Mesendoderm (in vitro differentiated cells): ENCODE results near the gene ITPRID2.
A peak's percentile ranks its signal among the peaks of the same experiment; 100 is the strongest.

ENCODE experiments used
- DNase-seq: peaks from one replicate; pipeline ENCODE4 v3.0.0; 2013
- H2AK5ac ChIP-seq: 2 replicates; pipeline ENCODE4 v1.6.1; 2013; ENCODE audit warnings: low read length, inconsistent platforms
- H2BK120ac ChIP-seq: 2 replicates; pipeline ENCODE4 v1.6.1; 2013; ENCODE audit warnings: low read depth, mild to moderate bottlenecking, low read length, moderate library complexity, mixed read lengths
- H2BK15ac ChIP-seq: replicated peaks from 2 replicates; pipeline ENCODE4 v1.6.1; 2013; ENCODE audit warnings: low read depth, mild to moderate bottlenecking, moderate library complexity
- H2BK5ac ChIP-seq: 2 replicates; pipeline ENCODE4 v1.6.1; 2013; ENCODE audit warnings: low read length, inconsistent platforms
- H3K18ac ChIP-seq: 2 replicates; pipeline ENCODE4 v1.6.1; 2013; ENCODE audit warnings: mild to moderate bottlenecking, low read length, mixed read lengths
- H3K23ac ChIP-seq: one replicate; pipeline ENCODE4 v1.6.1; 2013; ENCODE audit warnings: low read length
- H3K27ac ChIP-seq: 2 replicates; pipeline ENCODE4 v1.5.1; 2013; ENCODE audit warnings: low read depth, mild to moderate bottlenecking, inconsistent platforms, low read length, moderate library complexity
- H3K27me3 ChIP-seq: 2 replicates; pipeline ENCODE4 v1.6.1; 2013; ENCODE audit warnings: low read length, control low read depth, mild to moderate bottlenecking, inconsistent platforms; ENCODE audit not compliant: insufficient read depth, poor library complexity
- H3K36me3 ChIP-seq: 2 replicates; pipeline ENCODE4 v1.6.1; 2013; ENCODE audit warnings: low read length, inconsistent platforms; ENCODE audit not compliant: control insufficient read depth, insufficient read depth
- H3K4ac ChIP-seq: one replicate; pipeline ENCODE4 v1.6.1; 2013; ENCODE audit warnings: low read depth, mild to moderate bottlenecking, low read length, moderate library complexity
- H3K4me1 ChIP-seq: 2 replicates; pipeline ENCODE4 v1.6.1; 2013; ENCODE audit warnings: low read depth, low read length, inconsistent platforms; ENCODE audit not compliant: control insufficient read depth
- H3K4me2 ChIP-seq: 2 replicates; pipeline ENCODE4 v1.6.1; 2013; ENCODE audit warnings: low read length
- H3K4me3 ChIP-seq: 2 replicates; pipeline ENCODE4 v1.5.1; 2013; ENCODE audit warnings: mild to moderate bottlenecking, low read length
- H3K56ac ChIP-seq: one replicate; pipeline ENCODE4 v1.6.1; 2013; ENCODE audit warnings: low read length
- H3K79me1 ChIP-seq: 2 replicates; pipeline ENCODE4 v1.6.1; 2013; ENCODE audit warnings: low read length, inconsistent platforms
- H3K79me2 ChIP-seq: 2 replicates; pipeline ENCODE4 v1.6.1; 2013; ENCODE audit warnings: mild to moderate bottlenecking, low read length; ENCODE audit not compliant: control insufficient read depth, insufficient read depth
- H3K9ac ChIP-seq: 2 replicates; pipeline ENCODE4 v1.6.1; 2013; ENCODE audit warnings: low read length, inconsistent platforms
- H4K5ac ChIP-seq: one replicate; pipeline ENCODE4 v1.6.1; 2013; ENCODE audit warnings: low read length
- H4K8ac ChIP-seq: one replicate; pipeline ENCODE4 v1.6.1; 2013; ENCODE audit warnings: low read depth, mild to moderate bottlenecking, control low read depth, low read length, moderate library complexity
- WGBS: extraction: QIAGEN DNeasy Blood & Tissue Kit; methylation state at CpG from one replicate; pipeline ENCODE4 v1.1.7; 2013; ENCODE audit warnings: low lambda C conversion rate, missing lambda C conversion rate; ENCODE audit not compliant: insufficient coverage; ENCODE audit errors: extremely low coverage; 5-methylcytosine and 5-hydroxymethylcytosine counted together

The ITPRID2 gene

GRCh38 chr2:181885096-181885495 is 6.4 kb upstream of the ITPRID2 start:
- Histone ChIP-seq H2BK15ac (no peak overlapping the region), H3K36me3 (no peaks in the 10 kb centered on the region), H4K5ac (no peak overlapping the region), H2AK5ac (no peak overlapping the region), H3K4me2 (no peak overlapping the region), H3K27ac (no peak overlapping the region), H2BK5ac (no peak overlapping the region), H3K79me1 (no peaks in the 10 kb centered on the region), H3K4ac (no peak overlapping the region), H3K56ac (no peak overlapping the region), H3K4me3 (no peak overlapping the region), H3K18ac (no peak overlapping the region), H3K4me1 (no peaks in the 10 kb centered on the region), H3K9ac (no peak overlapping the region), H2BK120ac (no peak overlapping the region), H4K8ac (no peak overlapping the region), H3K79me2 (no peaks in the 10 kb centered on the region), H3K23ac (no peak overlapping the region), H3K27me3 (no peaks in the 10 kb centered on the region)
- DNase-seq: no peak
- WGBS: 100% methylated on average over 1 of the region's 2 CpGs

- Histone ChIP-seq H3K79me1 (no peaks in the 10 kb centered on the region), H3K4ac (no peak overlapping the region), H2AK5ac (no peak overlapping the region), H3K27ac (no peak overlapping the region), H4K8ac (no peak overlapping the region), H3K27me3 (no peaks in the 10 kb centered on the region), H3K9ac (no peak overlapping the region), H2BK120ac (no peak overlapping the region), H2BK5ac (no peak overlapping the region), H4K5ac (no peak overlapping the region), H3K79me2 (no peaks in the 10 kb centered on the region), H3K23ac (no peak overlapping the region), H3K56ac (no peak overlapping the region), H2BK15ac (no peak overlapping the region), H3K18ac (no peak overlapping the region), H3K4me1 (no peaks in the 10 kb centered on the region), H3K36me3 (no peaks in the 10 kb centered on the region), H3K4me2 (no peak overlapping the region), H3K4me3 (no peak overlapping the region)
- DNase-seq: no peak
- no CpG with 5 or more reads among the region's 4 CpGs for WGBS
Measured at GRCh38 chr2:181886192-181886591, 5.3 kb upstream of the ITPRID2 start.

GRCh38 chr2:181887045-181887444 is 4.5 kb upstream of the ITPRID2 start:
- H3K4me3 ChIP-seq: no peak overlapping the region
- H3K27me3 ChIP-seq: no peaks in the 10 kb centered on the region
- no peak overlapping the region for H4K5ac ChIP-seq
- no peak overlapping the region for H3K9ac ChIP-seq
- H3K23ac ChIP-seq: no peak overlapping the region
- no peak overlapping the region for H3K4me2 ChIP-seq
- H3K79me2 ChIP-seq: no peaks in the 10 kb centered on the region
- H2BK15ac ChIP-seq: no peak overlapping the region
- no peak overlapping the region for H3K27ac ChIP-seq
- no peak overlapping the region for H3K4ac ChIP-seq
- no peak overlapping the region for H2AK5ac ChIP-seq
- no peak for DNase-seq
- H2BK120ac ChIP-seq: no peak overlapping the region
- no peaks in the 10 kb centered on the region for H3K4me1 ChIP-seq
- WGBS: no CpG with 5 or more reads among the region's 2 CpGs
- H3K56ac ChIP-seq: no peak overlapping the region
- no peaks in the 10 kb centered on the region for H3K79me1 ChIP-seq
- no peaks in the 10 kb centered on the region for H3K36me3 ChIP-seq
- H4K8ac ChIP-seq: no peak overlapping the region
- H3K18ac ChIP-seq: no peak overlapping the region
- no peak overlapping the region for H2BK5ac ChIP-seq

- Histone ChIP-seq H3K4me2 (no peak overlapping the region), H3K4me1 (no peaks in the 10 kb centered on the region), H2AK5ac (no peak overlapping the region), H3K56ac (no peak overlapping the region), H4K5ac (no peak overlapping the region), H2BK120ac (no peak overlapping the region), H3K27me3 (no peaks in the 10 kb centered on the region), H3K79me2 (peaks cover 2% of the 10 kb centered on the region), H3K9ac (no peak overlapping the region), H3K27ac (no peak overlapping the region), H3K79me1 (peaks cover 2% of the 10 kb centered on the region), H3K4me3 (no peak overlapping the region), H3K23ac (no peak overlapping the region), H3K18ac (no peak overlapping the region), H3K4ac (no peak overlapping the region), H2BK15ac (no peak overlapping the region), H3K36me3 (no peaks in the 10 kb centered on the region), H2BK5ac (no peak overlapping the region), H4K8ac (no peak overlapping the region)
- DNase-seq: no peak
Measured at GRCh38 chr2:181889776-181890175, 1.8 kb upstream of the ITPRID2 start.

GRCh38 chr2:181890271-181890670 is 1.3 kb upstream of the ITPRID2 start:
- Histone ChIP-seq H2BK15ac (no peak overlapping the region), H3K79me2 (peaks cover 2% of the 10 kb centered on the region), H3K56ac (no peak overlapping the region), H3K9ac (no peak overlapping the region), H2BK120ac (no peak overlapping the region), H3K4ac (no peak overlapping the region), H3K79me1 (peaks cover 2% of the 10 kb centered on the region), H2BK5ac (no peak overlapping the region), H3K27ac (no peak overlapping the region), H3K23ac (no peak overlapping the region), H3K36me3 (no peaks in the 10 kb centered on the region), H4K5ac (no peak overlapping the region), H3K18ac (no peak overlapping the region), H2AK5ac (no peak overlapping the region), H3K4me2 (no peak overlapping the region), H3K4me1 (no peaks in the 10 kb centered on the region), H3K27me3 (no peaks in the 10 kb centered on the region), H3K4me3 (no peak overlapping the region), H4K8ac (no peak overlapping the region)
- WGBS: no CpG with 5 or more reads among the region's 2 CpGs
- DNase-seq: no peak

GRCh38 chr2:181891966-181892798 is 652 bp downstream of the ITPRID2 start:
- Histone ChIP-seq H2BK5ac (peak overlapping the region; percentile 21), H3K79me1 (peaks cover 2% of the 10 kb centered on the region), H3K4me3 (peak overlapping the region; percentile 86), H2AK5ac (no peak overlapping the region), H3K4me2 (peak overlapping the region; percentile 60), H3K4ac (peak overlapping the region; percentile 26), H3K36me3 (no peaks in the 10 kb centered on the region), H2BK120ac (no peak overlapping the region), H3K23ac (no peak overlapping the region), H3K4me1 (no peaks in the 10 kb centered on the region), H3K79me2 (peaks cover 2% of the 10 kb centered on the region), H3K27me3 (no peaks in the 10 kb centered on the region), H4K8ac (no peak overlapping the region), H4K5ac (no peak overlapping the region), H3K9ac (peak overlapping the region; percentile 85), H3K18ac (peak overlapping the region; percentile 81), H2BK15ac (no peak overlapping the region), H3K56ac (peak overlapping the region; percentile 96), H3K27ac (peak overlapping the region; percentile 88)
- peak; percentile 90 for DNase-seq
- WGBS: no CpG with 5 or more reads among the region's 83 CpGs
